ENCODE data around the gene TRIB2. TPM values are rescaled to one million over a fixed set of nuclear protein-coding genes. Genes with fewer than 3 reads are reported as not detected.

TRIB2 gene
- total and polyA plus RNA-seq, 4 donors = 23.3 to 75.7 (median 51.5) TPM

DNA sequence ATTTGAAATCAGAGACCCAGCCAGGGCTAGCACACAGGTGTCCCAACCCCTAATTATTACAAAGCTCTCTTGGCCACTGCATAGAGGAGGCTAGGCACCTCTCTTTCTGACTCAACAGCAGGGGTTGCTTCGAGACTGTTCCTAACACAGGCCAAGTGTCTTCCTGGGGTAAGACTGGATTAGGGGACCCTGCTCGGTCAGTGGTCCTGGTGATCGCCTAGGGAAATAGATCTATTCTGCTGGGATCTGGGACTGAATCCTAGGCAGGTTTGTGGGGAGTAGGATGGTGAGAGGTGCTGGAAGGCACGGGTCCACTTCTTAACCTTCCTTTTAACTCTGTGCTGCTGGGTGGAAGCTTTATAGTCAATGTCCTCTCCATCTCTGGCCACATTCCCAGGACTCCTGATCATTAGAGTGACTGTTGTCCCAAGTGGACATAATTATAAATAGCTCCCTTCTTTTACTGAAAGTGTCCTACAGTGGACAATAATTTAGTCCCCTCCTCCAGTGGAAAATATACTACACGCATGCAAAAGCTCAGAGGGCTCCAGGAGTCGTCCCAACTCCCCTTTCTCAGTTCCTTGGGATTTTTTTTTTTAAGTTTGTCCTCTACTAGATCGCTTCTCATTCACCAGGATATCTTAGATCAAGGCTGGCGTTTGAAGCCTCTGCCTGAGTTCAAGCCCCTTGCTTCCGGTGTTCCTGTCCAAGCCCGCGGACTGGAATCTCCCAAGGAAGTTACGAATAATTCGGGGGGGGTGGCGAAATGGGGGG is 1.3 kb upstream of the TRIB2 start:
- DNase-seq (no peak), ATAC-seq (ENCODE audit: low FRiP score) (no peak)
- intact Hi-C loops (cut with DNase I) = loop anchor here (2.0 to 10.0 kb wide), 15 partner anchors 101 to 885 kb away; no protein-coding TSS in a partner anchor
- no peaks in the 10 kb centered on the region for H3K36me3 ChIP-seq (ENCODE audit: control insufficient read depth in 1 of 2, insufficient read depth in 2 of 2, low read length in 1 of 2)
- WGBS, 2 donors = 9 to 11% methylated on average over 14 of the region's 14 CpGs
- no peaks in the 10 kb centered on the region for H3K9me3 ChIP-seq (ENCODE audit: control insufficient read depth, low read length)
- no peaks in the 10 kb centered on the region for H3K27me3 ChIP-seq (ENCODE audit: control insufficient read depth in 1 of 2, insufficient read depth in 2 of 2, low read length in 1 of 2)
- H3K4me3 ChIP-seq (ENCODE audit: low read length in 2 of 2) = peak overlapping the region in 1 of 2 donors; percentile 95
- peak overlapping the region; percentile 77 to 92 for H3K27ac ChIP-seq (ENCODE audit: low read depth in 1 of 2, low read length in 2 of 2)
- no peaks in the 10 kb centered on the region for H3K4me1 ChIP-seq (ENCODE audit: control insufficient read depth in 1 of 2, insufficient read depth in 2 of 2, low read length in 2 of 2)

DNA sequence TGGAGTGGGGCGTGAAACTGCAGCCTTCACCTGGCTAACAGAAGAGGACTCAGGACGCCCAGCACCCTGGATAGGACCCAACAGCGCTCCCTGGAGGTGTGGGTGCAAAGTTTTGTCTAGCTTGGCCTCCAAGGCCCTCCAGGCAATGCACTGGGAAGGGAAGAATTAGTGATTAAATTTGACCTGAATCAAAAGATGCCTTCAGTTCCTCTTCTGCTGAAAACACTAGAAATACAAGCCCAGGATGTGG is 779 bp upstream of the TRIB2 start:
- H3K9me3 ChIP-seq (ENCODE audit: control insufficient read depth, low read length) = no peaks in the 10 kb centered on the region
- peak overlapping the region; percentile 92 to 95 for H3K4me3 ChIP-seq (ENCODE audit: low read length in 2 of 2)
- H3K36me3 ChIP-seq (ENCODE audit: control insufficient read depth in 1 of 2, insufficient read depth in 2 of 2, low read length in 1 of 2) = no peaks in the 10 kb centered on the region
- no peaks in the 10 kb centered on the region for H3K27me3 ChIP-seq (ENCODE audit: control insufficient read depth in 1 of 2, insufficient read depth in 2 of 2, low read length in 1 of 2)
- DNase-seq (peak; percentile 85 to 89), ATAC-seq (ENCODE audit: low FRiP score) (no peak)
- no peaks in the 10 kb centered on the region for H3K4me1 ChIP-seq (ENCODE audit: control insufficient read depth in 1 of 2, insufficient read depth in 2 of 2, low read length in 2 of 2)
- WGBS, 2 donors = 0 to 1% methylated on average over 3 of the region's 3 CpGs
- peak overlapping the region; percentile 77 to 92 for H3K27ac ChIP-seq (ENCODE audit: low read depth in 1 of 2, low read length in 2 of 2)
- intact Hi-C loops (cut with DNase I) = loop anchor here (2.0 to 10.0 kb wide), 14 partner anchors 101 to 885 kb away; no protein-coding TSS in a partner anchor

DNA sequence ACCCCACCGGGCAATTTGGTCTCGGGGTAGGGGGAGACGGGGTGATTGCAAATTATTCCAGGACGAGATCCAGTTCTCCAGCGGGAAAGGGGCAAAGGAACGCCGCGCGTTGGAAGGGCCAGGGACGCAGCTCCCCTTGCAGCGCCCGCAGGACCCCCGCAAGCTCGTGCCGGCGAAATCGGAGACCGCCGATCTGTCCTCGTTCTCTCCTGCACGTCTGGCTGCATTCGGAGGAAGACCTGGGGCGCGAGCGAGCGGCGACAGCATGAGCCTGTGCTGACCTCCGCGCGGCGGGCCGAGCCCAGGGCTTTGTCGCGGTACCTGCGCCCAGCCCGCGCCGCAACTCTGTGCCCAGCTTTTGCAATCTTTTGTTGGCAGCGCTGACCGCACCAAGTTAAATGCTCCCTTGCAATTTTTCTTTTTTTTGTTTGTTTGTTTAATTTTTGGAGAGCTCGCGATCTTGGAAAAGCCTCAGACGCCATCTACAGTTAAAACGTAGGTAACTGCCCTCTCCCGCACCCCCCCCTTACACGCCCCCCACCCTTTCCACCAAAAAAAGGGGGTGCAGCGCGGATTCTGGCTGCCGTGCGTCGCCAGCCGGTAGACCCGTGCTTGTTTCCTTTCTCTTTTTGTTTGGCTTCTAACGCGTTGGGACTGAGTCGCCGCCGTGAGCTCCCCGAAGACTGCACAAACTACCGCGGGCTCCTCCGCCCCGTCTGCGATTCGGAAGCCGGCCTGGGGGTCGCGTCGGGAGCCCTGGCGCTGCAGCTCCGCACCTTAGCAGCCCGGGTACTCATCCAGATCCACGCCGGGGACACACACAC is 667 bp downstream of the TRIB2 start:
- Histone ChIP-seq H3K4me1 (ENCODE audit: control insufficient read depth in 1 of 2, insufficient read depth in 2 of 2, low read length in 2 of 2) (no peaks in the 10 kb centered on the region), H3K27me3 (ENCODE audit: control insufficient read depth in 1 of 2, insufficient read depth in 2 of 2, low read length in 1 of 2) (no peaks in the 10 kb centered on the region), H3K9me3 (ENCODE audit: control insufficient read depth, low read length) (no peaks in the 10 kb centered on the region), H3K36me3 (ENCODE audit: control insufficient read depth in 1 of 2, insufficient read depth in 2 of 2, low read length in 1 of 2) (no peaks in the 10 kb centered on the region), H3K27ac (ENCODE audit: low read depth in 1 of 2, low read length in 2 of 2) (peak overlapping the region; percentile 6 to 90), H3K4me3 (ENCODE audit: low read length in 2 of 2) (peak overlapping the region; percentile 92 to 95)
- peak; percentile 34 for ATAC-seq (ENCODE audit: low FRiP score)
- peak; percentile 78 to 84 for DNase-seq
- whole genome bisulfite sequencing, 2 donors = 0 to 1% methylated on average over 74 of the region's 74 CpGs
- intact Hi-C loops (cut with DNase I) = loop anchor here (2.0 to 10.0 kb wide), 15 partner anchors 100 to 887 kb away; no protein-coding TSS in a partner anchor

DNA sequence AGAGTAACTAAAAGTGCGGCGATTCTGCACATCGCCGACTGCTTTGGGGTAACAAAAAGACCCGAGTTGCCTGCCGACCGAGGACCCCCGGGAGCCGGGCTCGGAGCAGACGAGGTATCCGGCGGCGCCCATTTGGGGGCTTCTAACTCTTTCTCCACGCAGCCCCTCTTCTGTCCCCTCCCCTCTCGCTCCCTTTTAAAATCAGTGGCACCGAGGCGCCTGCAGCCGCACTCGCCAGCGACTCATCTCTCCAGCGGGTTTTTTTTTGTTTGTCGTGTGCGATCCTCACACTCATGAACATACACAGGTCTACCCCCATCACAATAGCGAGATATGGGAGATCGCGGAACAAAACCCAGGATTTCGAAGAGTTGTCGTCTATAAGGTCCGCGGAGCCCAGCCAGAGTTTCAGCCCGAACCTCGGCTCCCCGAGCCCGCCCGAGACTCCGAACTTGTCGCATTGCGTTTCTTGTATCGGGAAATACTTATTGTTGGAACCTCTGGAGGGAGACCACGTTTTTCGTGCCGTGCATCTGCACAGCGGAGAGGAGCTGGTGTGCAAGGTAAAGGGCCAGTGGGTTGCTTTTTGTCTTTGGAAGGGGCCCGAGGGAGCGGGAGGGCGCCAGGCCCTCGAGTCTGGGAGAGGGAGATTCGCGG is 1.4 kb downstream of the TRIB2 start:
- intact Hi-C loops (cut with DNase I) = loop anchor here (2.0 to 10.0 kb wide), 14 partner anchors 99 to 856 kb away; no protein-coding TSS in a partner anchor
- Histone ChIP-seq H3K27ac (ENCODE audit: low read depth in 1 of 2, low read length in 2 of 2) (peak overlapping the region in 1 of 2 donors; percentile 37), H3K9me3 (ENCODE audit: control insufficient read depth, low read length) (no peaks in the 10 kb centered on the region), H3K4me3 (ENCODE audit: low read length in 2 of 2) (peak overlapping the region; percentile 92 to 95), H3K27me3 (ENCODE audit: control insufficient read depth in 1 of 2, insufficient read depth in 2 of 2, low read length in 1 of 2) (no peaks in the 10 kb centered on the region), H3K36me3 (ENCODE audit: control insufficient read depth in 1 of 2, insufficient read depth in 2 of 2, low read length in 1 of 2) (no peaks in the 10 kb centered on the region), H3K4me1 (ENCODE audit: control insufficient read depth in 1 of 2, insufficient read depth in 2 of 2, low read length in 2 of 2) (no peaks in the 10 kb centered on the region)
- ATAC-seq (ENCODE audit: low FRiP score) = no peak
- no peak for DNase-seq
- 0 to 1% methylated on average over 47 to 50 of the region's 50 CpGs for WGBS, 2 donors

GRCh38 chr2:12718711-12719399 is 2.1 kb downstream of the TRIB2 start:
- Histone ChIP-seq H3K4me1 (ENCODE audit: control insufficient read depth in 1 of 2, insufficient read depth in 2 of 2, low read length in 2 of 2) (no peaks in the 10 kb centered on the region), H3K36me3 (ENCODE audit: control insufficient read depth in 1 of 2, insufficient read depth in 2 of 2, low read length in 1 of 2) (no peaks in the 10 kb centered on the region), H3K4me3 (ENCODE audit: low read length in 2 of 2) (peak overlapping the region; percentile 92 to 95), H3K9me3 (ENCODE audit: control insufficient read depth, low read length) (no peaks in the 10 kb centered on the region), H3K27ac (ENCODE audit: low read depth in 1 of 2, low read length in 2 of 2) (peak overlapping the region in 1 of 2 donors; percentile 37), H3K27me3 (ENCODE audit: control insufficient read depth in 1 of 2, insufficient read depth in 2 of 2, low read length in 1 of 2) (no peaks in the 10 kb centered on the region)
- intact Hi-C loops (cut with DNase I) = loop anchor here (2.0 to 10.0 kb wide), 14 partner anchors 98 to 857 kb away; no protein-coding TSS in a partner anchor
- WGBS, 2 donors = 1% methylated on average over 33 of the region's 33 CpGs
- ATAC-seq (ENCODE audit: low FRiP score) (no peak), DNase-seq (no peak)

GRCh38 chr2:12719400-12720277 is 2.9 kb downstream of the TRIB2 start:
- 3 to 7% methylated on average over 9 of the region's 9 CpGs for WGBS, 2 donors
- no peak for ATAC-seq (ENCODE audit: low FRiP score)
- DNase-seq = no peak
- peak overlapping the region in 1 of 2 donors; percentile 37 for H3K27ac ChIP-seq (ENCODE audit: low read depth in 1 of 2, low read length in 2 of 2)
- no peaks in the 10 kb centered on the region for H3K36me3 ChIP-seq (ENCODE audit: control insufficient read depth in 1 of 2, insufficient read depth in 2 of 2, low read length in 1 of 2)
- intact Hi-C loops (cut with DNase I) = loop anchor here (2.0 to 10.0 kb wide), 15 partner anchors 95 to 857 kb away; no protein-coding TSS in a partner anchor
- H3K9me3 ChIP-seq (ENCODE audit: control insufficient read depth, low read length) = no peaks in the 10 kb centered on the region
- H3K4me3 ChIP-seq (ENCODE audit: low read length in 2 of 2) = peak overlapping the region; percentile 92 to 95
- H3K27me3 ChIP-seq (ENCODE audit: control insufficient read depth in 1 of 2, insufficient read depth in 2 of 2, low read length in 1 of 2) = no peaks in the 10 kb centered on the region
- H3K4me1 ChIP-seq (ENCODE audit: control insufficient read depth in 1 of 2, insufficient read depth in 2 of 2, low read length in 2 of 2) = no peaks in the 10 kb centered on the region

GRCh38 chr2:12720278-12720620 is 3.5 kb downstream of the TRIB2 start:
- H3K4me3 ChIP-seq (ENCODE audit: low read length in 2 of 2) = peak overlapping the region; percentile 63 to 95
- 7 to 11% methylated on average over 1 of the region's 1 CpG for WGBS, 2 donors
- no peaks in the 10 kb centered on the region for H3K4me1 ChIP-seq (ENCODE audit: control insufficient read depth in 1 of 2, insufficient read depth in 2 of 2, low read length in 2 of 2)

More at GRCh38 chr2:12720278-12720620, 3.5 kb downstream of the TRIB2 start:
- Histone ChIP-seq H3K36me3 (ENCODE audit: control insufficient read depth in 1 of 2, insufficient read depth in 2 of 2, low read length in 1 of 2) (no peaks in the 10 kb centered on the region), H3K27me3 (ENCODE audit: control insufficient read depth in 1 of 2, insufficient read depth in 2 of 2, low read length in 1 of 2) (no peaks in the 10 kb centered on the region), H3K27ac (ENCODE audit: low read depth in 1 of 2, low read length in 2 of 2) (peak overlapping the region in 1 of 2 donors; percentile 16), H3K9me3 (ENCODE audit: control insufficient read depth, low read length) (no peaks in the 10 kb centered on the region)
- no peak for ATAC-seq (ENCODE audit: low FRiP score)
- intact Hi-C loops (cut with DNase I) = loop anchor here in 1 of 2 donors (10.0 kb wide), 1 partner anchor 95 kb away; no protein-coding TSS in a partner anchor
- DNase-seq = no peak
